Kidney (tissue), 22 donors: ENCODE data around the gene UNKL. TPM values are rescaled to one million over a fixed set of nuclear protein-coding genes. Genes with fewer than 3 reads are reported as not detected.

ENCODE experiments used
- DNase-seq, 5 donors: peaks; one replicate each; pipeline ENCODE4 v3.0.0-alpha.2; 2013 to 2020
- FAIRE-seq: peaks from 2 replicates; lab custom pipeline; 2012; peaks lifted over from hg19 to GRCh38; lab: Jason Lieb, UNC
- H3K27ac ChIP-seq, 2 donors: one replicate each; pipeline ENCODE4 v1.7.0; 2013; ENCODE audit warnings: low read depth in 2 of 2, low read length in 2 of 2, inconsistent platforms in 1 of 2
- H3K27me3 ChIP-seq: one replicate; pipeline ENCODE4 v1.7.1; 2013; ENCODE audit warnings: low read length, inconsistent platforms; ENCODE audit not compliant: control insufficient read depth, insufficient read depth
- H3K36me3 ChIP-seq, 3 donors: one replicate each; pipeline versions ENCODE4 v1.7.0 to v1.7.1; 2013; ENCODE audit warnings: low read length in 3 of 3, control low read depth in 1 of 3, inconsistent platforms in 1 of 3; ENCODE audit not compliant: insufficient read depth in 3 of 3, control insufficient read depth in 2 of 3
- H3K4me1 ChIP-seq, 3 donors: one replicate each; pipeline versions ENCODE4 v1.7.0 to v1.7.1; 2013; ENCODE audit warnings: low read length in 3 of 3, inconsistent platforms in 1 of 3, low read depth in 1 of 3; ENCODE audit not compliant: control insufficient read depth in 2 of 3, insufficient read depth in 2 of 3
- H3K4me3 ChIP-seq, 3 donors: one replicate each; pipeline versions ENCODE4 v1.7.0 to v1.8.1; 2013; ENCODE audit warnings: low read length in 3 of 3, control low read depth in 1 of 3, inconsistent platforms in 1 of 3
- H3K9ac ChIP-seq, 3 donors: one replicate each; pipeline versions ENCODE4 v1.7.0 to v1.7.1; 2013; ENCODE audit warnings: low read length in 3 of 3, control low read depth in 1 of 3, inconsistent platforms in 1 of 3
- H3K9me3 ChIP-seq, 3 donors: one replicate each; pipeline versions ENCODE4 v1.7.0 to v1.7.1; 2013; ENCODE audit warnings: low read length in 3 of 3, control low read depth in 1 of 3, inconsistent platforms in 1 of 3; ENCODE audit not compliant: control insufficient read depth in 2 of 3, insufficient read depth in 1 of 3
- intact Hi-C: fragments of 100-400 bp; cut with DNase I; formaldehyde crosslinking; loops from one replicate; pipeline ENCODE4 v1.11.1; 2022
- long read RNA-seq, 10 donors: library from polyadenylated mRNA in 1 of 10; unstranded in 1 of 10; transcript quantifications; one replicate each; pipeline ENCODE4 v2.0.0 and lab custom pipeline, GENCODE V29; 2021 to 2026
- polyA plus RNA-seq: library from polyadenylated mRNA; stranded (reverse); fragments of 350-450 nt; fragmentation: Illumina TruSeq; extraction: RNeasy Lipid Tissue Mini Kit (QIAGEN cat#74804); gene quantifications from one replicate; pipeline ENCODE4 v1.2.3, GENCODE V29; 2014; ENCODE audit warnings: low read depth, low replicate concordance; ENCODE audit not compliant: insufficient read depth
- total RNA-seq: library from RNA; stranded (reverse); fragmentation: NEBNext Ultra II Directional; extraction: Animal tissue kit (Norgen Biotek cat#: 25700); gene quantifications from one replicate; pipeline ENCODE4 v1.2.1, GENCODE V29; 2021
- TF ChIP-seq, protein P1 (sequence below): IDR thresholded peaks from 3 replicates; pipeline ENCODE4 v1.5.1; 2012; ENCODE audit warnings: mild to moderate bottlenecking, moderate library complexity, borderline replicate concordance; ENCODE audit not compliant: insufficient read depth; ENCODE audit errors: extremely low read depth
- donor health status: control.
- donor health status: control.
- donor health status: control.
- donor health status: control.
- donor health status: control.
- donor health status: DM: yes; HTN: yes; CAD: no.
- donor health status: Normal renal cell carcinoma (clear cell type).

UNKL gene, protein sequence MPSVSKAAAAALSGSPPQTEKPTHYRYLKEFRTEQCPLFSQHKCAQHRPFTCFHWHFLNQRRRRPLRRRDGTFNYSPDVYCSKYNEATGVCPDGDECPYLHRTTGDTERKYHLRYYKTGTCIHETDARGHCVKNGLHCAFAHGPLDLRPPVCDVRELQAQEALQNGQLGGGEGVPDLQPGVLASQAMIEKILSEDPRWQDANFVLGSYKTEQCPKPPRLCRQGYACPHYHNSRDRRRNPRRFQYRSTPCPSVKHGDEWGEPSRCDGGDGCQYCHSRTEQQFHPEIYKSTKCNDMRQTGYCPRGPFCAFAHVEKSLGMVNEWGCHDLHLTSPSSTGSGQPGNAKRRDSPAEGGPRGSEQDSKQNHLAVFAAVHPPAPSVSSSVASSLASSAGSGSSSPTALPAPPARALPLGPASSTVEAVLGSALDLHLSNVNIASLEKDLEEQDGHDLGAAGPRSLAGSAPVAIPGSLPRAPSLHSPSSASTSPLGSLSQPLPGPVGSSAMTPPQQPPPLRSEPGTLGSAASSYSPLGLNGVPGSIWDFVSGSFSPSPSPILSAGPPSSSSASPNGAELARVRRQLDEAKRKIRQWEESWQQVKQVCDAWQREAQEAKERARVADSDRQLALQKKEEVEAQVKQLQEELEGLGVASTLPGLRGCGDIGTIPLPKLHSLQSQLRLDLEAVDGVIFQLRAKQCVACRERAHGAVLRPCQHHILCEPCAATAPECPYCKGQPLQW
- total RNA-seq (26.0 TPM), polyA plus RNA-seq (5.5 TPM)
- long read RNA-seq, donor 1, full-length matches to known transcripts = 1 of 1 reads
- long read RNA-seq, donor 1, partial matches to known transcripts = 0 of 1 reads
- long read RNA-seq, donor 1, other reads (novel, unspliced or antisense) = 0 of 1 reads
- long read RNA-seq, donor 2, partial matches to known transcripts = 0 of 1 reads
- long read RNA-seq, donor 2, other reads (novel, unspliced or antisense) = 0 of 1 reads
- long read RNA-seq, donor 3, full-length matches to known transcripts = 2 of 2 reads
- long read RNA-seq, donor 3, partial matches to known transcripts = 0 of 2 reads
- long read RNA-seq, donor 3, other reads (novel, unspliced or antisense) = 0 of 2 reads
- long read RNA-seq, donor 4, partial matches to known transcripts = 0 of 1 reads
- long read RNA-seq, donor 4, other reads (novel, unspliced or antisense) = 0 of 1 reads
- long read RNA-seq, donor 5 = 0 reads
- long read RNA-seq, donor 6 = 0 reads
- long read RNA-seq, donor 7, partial matches to known transcripts = 4 of 10 reads
- long read RNA-seq, donor 7, other reads (novel, unspliced or antisense) = 5 of 10 reads
- long read RNA-seq, donor 8 = 0 reads
- long read RNA-seq, donor 9 = 0 reads
- long read RNA-seq, donor 10 = 0 reads

DNA sequence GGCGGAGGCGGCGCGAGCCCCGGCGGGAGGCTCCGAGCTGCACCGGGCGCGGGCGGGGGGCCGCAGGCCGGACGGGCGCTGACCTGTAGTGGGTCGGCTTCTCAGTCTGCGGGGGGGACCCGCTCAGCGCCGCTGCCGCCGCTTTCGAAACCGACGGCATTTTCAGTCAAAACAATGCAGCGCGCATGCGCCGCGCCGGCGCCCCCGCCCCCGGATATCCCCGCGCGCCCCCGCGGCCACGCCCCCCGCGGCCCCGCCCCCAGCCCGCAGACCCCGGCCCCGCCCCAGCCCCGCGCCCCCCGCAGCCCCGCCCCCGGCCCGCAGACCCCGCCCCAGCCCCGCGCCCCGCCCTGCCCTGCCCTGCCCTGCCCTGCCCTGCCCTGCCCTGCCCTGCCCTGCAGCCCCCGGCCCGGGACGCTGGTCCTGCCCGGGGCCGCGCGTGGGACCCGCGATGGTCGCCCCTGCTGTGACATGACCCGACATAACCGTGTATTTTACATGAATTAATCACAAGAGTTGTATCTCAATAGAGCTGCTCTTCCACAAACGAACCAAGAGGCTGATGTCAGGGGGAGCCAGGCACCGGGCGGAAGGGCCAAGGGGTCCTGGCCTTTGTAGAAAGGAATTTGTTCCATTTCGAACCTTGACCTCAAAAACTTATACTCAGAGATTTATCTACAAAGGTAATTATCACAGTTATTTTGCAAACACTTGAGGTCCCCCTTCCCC is at the start of gene UNKL:
TSS of gene UNKL (minus strand) at position 173 of the 729 bp plus-strand sequence. CDS start at position 160, 13 bp downstream.
- H3K9me3 ChIP-seq = no peaks in the 10 kb centered on the region
- peak within 1 kb of the TSS; percentile 22 to 46 (median 46) for H3K9ac ChIP-seq
- no peak for FAIRE-seq
- peak; percentile 54 to 92 (median 81) for DNase-seq
- intact Hi-C loops = no loop called here
- no peaks in the 10 kb centered on the region for H3K27me3 ChIP-seq
- peaks cover 0 to 4% (median 0%) of the 10 kb centered on the region in 3 donors for H3K4me1 ChIP-seq
- peak within 1 kb of the TSS; percentile 43 to 60 for H3K27ac ChIP-seq
- H3K36me3 ChIP-seq = no peaks in the 10 kb centered on the region
- peak within 1 kb of the TSS; percentile 46 to 70 (median 65) for H3K4me3 ChIP-seq
- TF ChIP-seq, protein P1, sequence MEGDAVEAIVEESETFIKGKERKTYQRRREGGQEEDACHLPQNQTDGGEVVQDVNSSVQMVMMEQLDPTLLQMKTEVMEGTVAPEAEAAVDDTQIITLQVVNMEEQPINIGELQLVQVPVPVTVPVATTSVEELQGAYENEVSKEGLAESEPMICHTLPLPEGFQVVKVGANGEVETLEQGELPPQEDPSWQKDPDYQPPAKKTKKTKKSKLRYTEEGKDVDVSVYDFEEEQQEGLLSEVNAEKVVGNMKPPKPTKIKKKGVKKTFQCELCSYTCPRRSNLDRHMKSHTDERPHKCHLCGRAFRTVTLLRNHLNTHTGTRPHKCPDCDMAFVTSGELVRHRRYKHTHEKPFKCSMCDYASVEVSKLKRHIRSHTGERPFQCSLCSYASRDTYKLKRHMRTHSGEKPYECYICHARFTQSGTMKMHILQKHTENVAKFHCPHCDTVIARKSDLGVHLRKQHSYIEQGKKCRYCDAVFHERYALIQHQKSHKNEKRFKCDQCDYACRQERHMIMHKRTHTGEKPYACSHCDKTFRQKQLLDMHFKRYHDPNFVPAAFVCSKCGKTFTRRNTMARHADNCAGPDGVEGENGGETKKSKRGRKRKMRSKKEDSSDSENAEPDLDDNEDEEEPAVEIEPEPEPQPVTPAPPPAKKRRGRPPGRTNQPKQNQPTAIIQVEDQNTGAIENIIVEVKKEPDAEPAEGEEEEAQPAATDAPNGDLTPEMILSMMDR = no peak

DNA sequence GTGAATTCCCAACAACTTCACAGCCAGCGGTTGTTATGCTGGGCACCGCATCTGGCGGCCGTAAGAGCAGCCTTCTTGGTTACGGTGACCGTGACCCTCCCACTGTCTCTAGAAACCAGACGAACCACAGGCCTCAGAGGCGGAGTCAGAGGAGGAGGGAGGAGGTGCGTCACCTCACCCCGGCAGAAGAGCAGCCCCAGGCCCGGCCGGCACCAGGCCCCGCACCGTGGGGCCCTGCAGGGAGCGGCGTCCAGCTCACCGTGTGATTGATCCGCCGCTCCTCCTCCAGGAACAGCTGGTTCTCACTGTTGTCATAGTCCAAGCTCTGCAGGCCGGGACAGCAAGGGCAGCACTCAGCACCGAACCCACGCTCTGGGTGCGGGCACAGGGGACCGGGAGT is 46.6 kb upstream of the UNKL start:
- Histone ChIP-seq H3K4me3 (no peak overlapping the region), H3K4me1 (no peaks in the 10 kb centered on the region), H3K9ac (no peak overlapping the region), H3K27me3 (no peaks in the 10 kb centered on the region), H3K36me3 (peaks cover 0 to 9% (median 8%) of the 10 kb centered on the region in 3 donors), H3K9me3 (no peaks in the 10 kb centered on the region), H3K27ac (no peak overlapping the region)
- TF ChIP-seq, protein P1 = no peak
- FAIRE-seq = no peak
- intact Hi-C loops = no loop called here
- no peak for DNase-seq

DNA sequence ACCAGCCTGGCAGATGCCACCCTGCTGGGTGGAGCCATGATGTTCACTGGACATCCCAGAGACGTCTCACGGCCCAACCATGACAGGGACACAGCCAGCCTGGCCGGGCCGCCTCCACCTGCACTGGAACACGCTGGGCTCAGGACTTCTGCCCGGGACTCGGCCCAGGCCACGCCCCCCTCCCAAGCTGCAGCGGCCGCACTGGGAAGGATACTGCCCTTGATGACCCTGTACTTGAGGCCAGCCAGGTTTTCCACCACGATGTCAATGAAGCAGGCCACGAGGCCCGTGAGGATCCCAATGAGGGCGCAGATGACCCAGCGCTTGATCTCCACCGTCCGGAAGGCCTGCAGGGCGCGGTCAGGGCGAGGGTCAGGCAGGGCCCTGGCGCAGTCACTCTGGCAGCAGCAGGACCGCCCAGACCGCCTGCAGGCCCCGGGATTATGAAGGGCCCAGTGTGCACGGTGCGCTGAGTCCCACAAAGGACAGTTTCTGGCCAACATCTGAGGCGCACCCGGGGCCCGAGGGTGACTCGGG is 46.2 kb upstream of the UNKL start:
- Histone ChIP-seq H3K27ac (no peak overlapping the region), H3K36me3 (peaks cover 0 to 11% (median 9%) of the 10 kb centered on the region in 3 donors), H3K9ac (no peak overlapping the region), H3K27me3 (no peaks in the 10 kb centered on the region), H3K4me3 (no peak overlapping the region), H3K4me1 (no peaks in the 10 kb centered on the region), H3K9me3 (no peaks in the 10 kb centered on the region)
- intact Hi-C loops = no loop called here
- DNase-seq = no peak
- TF ChIP-seq, protein P1 = no peak
- no peak for FAIRE-seq
